ENCODE results near the gene ZNF425.

DNA sequence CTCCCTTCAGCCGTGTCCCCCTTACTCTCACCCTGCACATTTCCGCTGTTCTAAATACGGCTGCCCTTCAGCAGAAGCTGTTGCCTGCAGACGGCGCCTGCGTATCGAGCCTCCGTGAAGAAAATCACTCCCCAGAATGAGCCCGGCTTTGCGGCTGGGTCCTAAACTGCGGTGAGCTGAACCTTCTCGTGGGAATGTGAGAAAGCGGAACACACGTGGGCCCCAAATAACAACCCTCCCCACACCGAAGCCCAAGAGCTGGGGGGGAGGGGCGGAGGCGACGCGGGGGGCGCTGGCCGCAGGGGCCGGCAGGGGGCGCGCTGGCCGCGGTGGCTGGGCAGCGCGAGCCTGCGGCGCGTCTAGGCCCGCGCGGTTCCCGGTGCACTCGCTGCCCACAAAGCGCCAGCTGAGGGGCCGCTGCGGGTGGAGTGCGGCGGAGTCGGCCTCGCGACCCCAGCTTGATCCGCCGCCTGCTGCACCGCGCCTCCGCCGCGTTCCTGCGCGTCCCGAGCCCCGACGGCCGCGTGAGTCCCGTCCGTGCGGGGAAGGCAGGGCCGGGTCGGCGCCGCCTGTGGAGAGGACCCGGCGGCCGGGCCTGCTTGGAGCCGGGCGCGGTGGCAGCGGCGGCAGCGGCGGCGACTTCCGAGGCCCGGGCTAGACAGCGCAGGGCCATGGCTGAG is 21.1 kb upstream of the ZNF425 start, which contains the start of gene ZNF398:
- TF ChIP-seq, protein P1, sequence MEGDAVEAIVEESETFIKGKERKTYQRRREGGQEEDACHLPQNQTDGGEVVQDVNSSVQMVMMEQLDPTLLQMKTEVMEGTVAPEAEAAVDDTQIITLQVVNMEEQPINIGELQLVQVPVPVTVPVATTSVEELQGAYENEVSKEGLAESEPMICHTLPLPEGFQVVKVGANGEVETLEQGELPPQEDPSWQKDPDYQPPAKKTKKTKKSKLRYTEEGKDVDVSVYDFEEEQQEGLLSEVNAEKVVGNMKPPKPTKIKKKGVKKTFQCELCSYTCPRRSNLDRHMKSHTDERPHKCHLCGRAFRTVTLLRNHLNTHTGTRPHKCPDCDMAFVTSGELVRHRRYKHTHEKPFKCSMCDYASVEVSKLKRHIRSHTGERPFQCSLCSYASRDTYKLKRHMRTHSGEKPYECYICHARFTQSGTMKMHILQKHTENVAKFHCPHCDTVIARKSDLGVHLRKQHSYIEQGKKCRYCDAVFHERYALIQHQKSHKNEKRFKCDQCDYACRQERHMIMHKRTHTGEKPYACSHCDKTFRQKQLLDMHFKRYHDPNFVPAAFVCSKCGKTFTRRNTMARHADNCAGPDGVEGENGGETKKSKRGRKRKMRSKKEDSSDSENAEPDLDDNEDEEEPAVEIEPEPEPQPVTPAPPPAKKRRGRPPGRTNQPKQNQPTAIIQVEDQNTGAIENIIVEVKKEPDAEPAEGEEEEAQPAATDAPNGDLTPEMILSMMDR (conservative IDR thresholded peaks at IDR 0.05; ENCODE audit: low read length), result peak; percentile 61
- TF ChIP-seq EZH2phosphoT487 (IDR thresholded peaks at IDR 0.05; ENCODE audit: borderline replicate concordance), result no peak
